PC-9 (cell line): ENCODE results near the gene GSX2.

Experiments used
- EZH2 ChIP-seq: fragments of 200-600 bp; sonication (generic); IDR thresholded peaks from 2 replicates; pipeline ENCODE4 v1.8.0; 2017; ENCODE audit warnings: antibody characterized with exemption, low read depth
- TF ChIP-seq, protein P1 (sequence below): fragments of 200-600 bp; sonication (generic); conservative IDR thresholded peaks from 2 replicates; pipeline ENCODE4 v1.6.1; 2017; ENCODE audit warnings: mixed run types, antibody characterized with exemption, mild to moderate bottlenecking, moderate library complexity

DNA sequence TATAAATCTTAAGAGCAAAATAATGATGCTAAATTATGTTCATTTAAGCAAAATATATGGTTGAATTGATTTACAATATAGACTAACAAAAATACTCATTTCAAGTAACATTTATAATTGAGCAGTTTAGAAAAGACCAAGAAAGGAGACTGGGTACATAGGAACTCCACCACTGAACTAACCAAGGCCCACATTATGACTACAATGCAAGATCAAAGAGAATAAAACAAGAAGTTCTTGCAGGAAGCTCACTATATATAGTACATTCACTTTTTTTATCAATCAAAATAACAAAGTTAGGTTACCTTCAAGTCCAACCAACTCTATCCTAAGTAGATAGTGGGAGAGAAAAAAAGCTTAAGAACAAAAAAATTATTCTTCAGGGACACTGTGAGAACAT is 43.6 kb upstream of the GSX2 start:
- TF ChIP-seq, protein P1, sequence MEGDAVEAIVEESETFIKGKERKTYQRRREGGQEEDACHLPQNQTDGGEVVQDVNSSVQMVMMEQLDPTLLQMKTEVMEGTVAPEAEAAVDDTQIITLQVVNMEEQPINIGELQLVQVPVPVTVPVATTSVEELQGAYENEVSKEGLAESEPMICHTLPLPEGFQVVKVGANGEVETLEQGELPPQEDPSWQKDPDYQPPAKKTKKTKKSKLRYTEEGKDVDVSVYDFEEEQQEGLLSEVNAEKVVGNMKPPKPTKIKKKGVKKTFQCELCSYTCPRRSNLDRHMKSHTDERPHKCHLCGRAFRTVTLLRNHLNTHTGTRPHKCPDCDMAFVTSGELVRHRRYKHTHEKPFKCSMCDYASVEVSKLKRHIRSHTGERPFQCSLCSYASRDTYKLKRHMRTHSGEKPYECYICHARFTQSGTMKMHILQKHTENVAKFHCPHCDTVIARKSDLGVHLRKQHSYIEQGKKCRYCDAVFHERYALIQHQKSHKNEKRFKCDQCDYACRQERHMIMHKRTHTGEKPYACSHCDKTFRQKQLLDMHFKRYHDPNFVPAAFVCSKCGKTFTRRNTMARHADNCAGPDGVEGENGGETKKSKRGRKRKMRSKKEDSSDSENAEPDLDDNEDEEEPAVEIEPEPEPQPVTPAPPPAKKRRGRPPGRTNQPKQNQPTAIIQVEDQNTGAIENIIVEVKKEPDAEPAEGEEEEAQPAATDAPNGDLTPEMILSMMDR = no peak
- no peak for TF ChIP-seq EZH2
